HG02610 (cell line): ENCODE data around the gene CFAP46.
"Not testable (repeated sequence)": the region's sequence is repeated elsewhere in the genome, so short reads cannot be mapped to it uniquely, and the experiment has no call there.

Source experiments
- ATAC-seq: cut with Tn5 transposase; IDR thresholded peaks from one replicate; pipeline ENCODE4 v1.9.1; 2021; ENCODE audit warnings: mild to moderate bottlenecking, moderate library complexity; ENCODE audit not compliant: unreplicated experiment

The CFAP46 gene

DNA sequence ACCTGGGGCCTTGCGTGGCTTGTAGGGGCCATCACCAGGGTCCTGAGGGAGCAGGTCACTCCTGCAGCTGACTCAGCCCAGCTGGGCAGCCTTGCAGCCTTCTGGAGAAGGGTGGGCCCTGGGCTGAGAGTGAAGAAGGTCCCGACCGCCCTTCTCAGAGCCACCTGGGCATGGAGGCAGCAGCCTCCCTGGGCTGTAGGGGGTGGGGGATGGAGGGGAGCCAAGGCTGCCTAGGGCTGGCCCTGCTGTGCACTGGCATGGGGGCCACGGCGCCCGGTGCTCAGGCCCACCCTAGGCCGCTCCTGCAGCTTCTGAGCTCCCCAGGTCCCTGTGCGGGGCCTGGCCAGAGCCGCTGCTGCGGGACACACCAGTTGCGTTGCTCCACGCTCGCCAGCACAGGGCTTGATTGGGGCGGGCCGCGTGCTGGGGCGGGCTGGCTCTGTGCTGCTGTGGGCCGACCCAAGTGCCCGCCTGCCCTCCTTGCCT is 92.8 kb downstream of the CFAP46 start:
- no peak for ATAC-seq

DNA sequence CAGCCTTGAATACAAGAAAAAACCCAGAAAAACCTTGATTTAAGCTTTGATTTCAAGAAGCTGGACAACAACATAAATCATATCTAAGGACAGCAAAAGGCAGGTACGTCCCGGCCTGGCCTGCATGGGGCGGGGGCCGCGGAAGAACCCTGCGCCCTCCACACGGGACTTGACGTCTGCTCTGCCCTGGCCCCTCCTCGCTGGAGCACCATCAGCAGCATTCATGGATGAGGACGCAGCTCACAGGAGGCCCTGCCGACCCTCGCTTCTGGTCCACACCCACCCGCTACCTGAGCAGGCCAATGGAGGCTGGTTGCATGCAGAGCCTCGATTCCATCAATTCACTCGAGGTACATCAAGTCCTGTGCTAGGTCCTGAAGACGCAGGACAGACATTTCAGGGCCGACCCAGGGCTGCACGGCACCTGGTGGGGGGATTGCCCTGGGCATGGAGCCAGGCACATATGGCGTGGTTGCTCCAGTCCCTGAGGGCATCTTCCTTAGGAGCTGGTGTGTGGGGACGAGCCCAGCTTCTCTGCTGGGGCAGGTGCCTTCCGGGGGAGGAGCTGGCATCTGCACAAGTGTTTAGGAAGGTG is 93.3 kb downstream of the CFAP46 start:
- no peak for ATAC-seq

DNA sequence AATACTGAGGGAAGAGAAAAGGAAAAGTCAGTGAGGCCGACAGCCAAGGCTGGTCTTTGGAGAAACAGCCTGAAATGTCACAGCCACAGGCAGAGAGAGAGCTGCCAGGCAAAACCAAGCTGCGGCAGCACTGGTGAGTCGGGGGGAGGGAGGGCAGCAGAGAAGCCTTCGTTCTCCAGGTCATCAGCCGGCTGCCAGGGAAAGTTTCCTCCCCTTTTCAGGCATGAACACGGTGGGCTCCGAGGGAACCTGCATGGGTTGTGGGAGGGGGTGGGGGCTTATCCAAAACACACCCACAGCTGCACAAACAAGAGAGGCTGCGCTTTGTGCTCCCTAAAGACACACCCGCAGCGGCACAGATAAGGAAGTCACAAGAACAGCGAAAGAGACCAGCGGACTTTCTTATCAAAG is 94.1 kb downstream of the CFAP46 start:
- ATAC-seq: no peak

GRCh38 chr10:132847856-132848255 is 94.5 kb downstream of the CFAP46 start:
- ATAC-seq: no peak

GRCh38 chr10:132847416-132847777 is 95.0 kb downstream of the CFAP46 start:
- no peak for ATAC-seq

GRCh38 chr10:132846631-132847415 is 95.5 kb downstream of the CFAP46 start:
- no peak for ATAC-seq

DNA sequence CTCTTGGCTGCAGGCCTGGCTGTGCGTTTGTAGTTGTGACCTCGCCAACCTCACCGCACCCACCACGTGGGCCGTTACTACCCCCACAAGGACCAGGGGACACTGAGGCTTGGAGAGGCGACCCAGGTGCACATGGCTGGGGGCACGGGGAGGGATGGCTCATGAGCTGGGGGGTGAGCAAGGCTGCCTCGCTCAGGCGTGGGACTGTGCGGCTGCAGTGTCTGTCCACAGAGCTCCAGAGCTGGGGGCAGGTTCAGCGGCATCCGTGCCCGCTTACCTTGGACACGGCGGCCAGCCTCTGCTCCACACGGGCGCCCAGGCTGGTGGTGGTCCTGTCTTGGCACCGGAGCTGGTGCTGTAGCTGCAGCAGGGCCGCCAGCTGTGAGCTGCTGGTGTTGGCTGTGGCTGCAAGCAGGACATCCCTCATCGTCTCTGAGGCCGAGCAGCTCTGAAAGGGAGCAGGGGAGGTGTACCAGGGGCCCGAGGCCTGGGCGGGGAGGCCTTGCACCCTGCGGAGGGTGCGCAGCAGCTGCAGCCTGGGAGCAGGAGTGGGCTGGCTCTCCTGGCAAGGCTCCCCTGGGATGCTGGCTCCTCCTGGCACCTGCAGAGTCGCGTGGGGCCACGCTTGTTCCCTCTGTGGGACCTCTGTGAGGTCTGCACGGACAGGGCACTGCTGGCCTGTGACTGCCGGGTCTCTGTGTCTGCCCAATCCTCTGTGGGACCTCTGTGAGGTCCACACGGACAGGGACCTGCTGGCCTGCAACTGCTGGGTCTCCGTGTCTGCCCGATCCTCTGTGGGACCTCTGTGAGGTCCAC is 96.4 kb downstream of the CFAP46 start:
- ATAC-seq: no peak

DNA sequence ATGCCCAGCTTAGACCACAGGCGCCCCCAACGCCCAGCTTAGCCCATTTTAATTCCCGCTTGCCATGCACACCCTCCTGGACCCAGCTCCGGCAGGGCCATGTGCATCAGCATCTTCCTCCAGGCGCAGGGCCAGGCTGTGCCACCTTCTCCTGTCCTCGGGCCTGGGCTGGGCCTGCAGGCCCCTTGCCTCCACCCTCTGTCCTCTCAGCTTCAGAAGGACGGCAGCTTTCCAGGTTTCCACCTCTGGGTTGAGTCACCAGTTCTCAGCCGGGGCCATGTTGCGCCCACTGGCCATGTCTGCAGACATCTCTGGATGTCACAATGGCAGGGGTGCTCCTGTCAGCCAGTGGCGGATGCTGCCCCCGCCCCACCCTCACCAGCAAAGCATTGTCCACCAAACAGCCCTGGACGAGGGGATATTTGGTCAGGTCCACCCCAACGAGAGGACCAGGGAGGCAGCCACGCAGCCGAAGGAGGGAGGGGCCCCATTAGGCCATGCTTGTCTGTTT is 97.3 kb downstream of the CFAP46 start:
- ATAC-seq: no peak

GRCh38 chr10:132844069-132844809 is 98.1 kb downstream of the CFAP46 start:
- no peak for ATAC-seq

DNA sequence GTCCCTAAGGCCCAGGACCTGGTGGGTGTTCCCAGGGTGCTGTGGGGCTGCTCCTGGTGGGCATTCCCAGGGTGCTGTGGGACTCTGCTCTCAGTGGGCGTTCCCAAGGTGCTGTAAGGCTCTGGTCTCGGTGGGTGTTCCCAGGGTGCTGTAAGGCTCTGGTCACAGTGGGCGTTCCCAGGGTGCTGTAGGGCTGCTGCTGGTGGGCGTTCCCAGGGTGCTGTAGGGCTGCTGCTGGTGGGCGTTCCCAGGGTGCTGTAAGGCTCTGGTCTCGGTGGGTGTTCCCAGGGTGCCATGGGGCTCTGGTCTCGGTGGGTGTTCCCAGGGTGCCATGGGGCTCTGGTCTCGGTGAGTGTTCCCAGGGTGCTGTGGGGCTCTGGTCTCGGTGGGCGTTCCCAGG is 99.1 kb downstream of the CFAP46 start:
- ATAC-seq: not testable (repeated sequence)

- no peak for ATAC-seq
Observed at GRCh38 chr10:132842397-132842796, 100.0 kb downstream of the CFAP46 start.

GRCh38 chr10:132841615-132841975 is 100.8 kb downstream of the CFAP46 start:
- ATAC-seq: no peak

GRCh38 chr10:132840698-132841614 is 101.4 kb downstream of the CFAP46 start:
- ATAC-seq: no peak

DNA sequence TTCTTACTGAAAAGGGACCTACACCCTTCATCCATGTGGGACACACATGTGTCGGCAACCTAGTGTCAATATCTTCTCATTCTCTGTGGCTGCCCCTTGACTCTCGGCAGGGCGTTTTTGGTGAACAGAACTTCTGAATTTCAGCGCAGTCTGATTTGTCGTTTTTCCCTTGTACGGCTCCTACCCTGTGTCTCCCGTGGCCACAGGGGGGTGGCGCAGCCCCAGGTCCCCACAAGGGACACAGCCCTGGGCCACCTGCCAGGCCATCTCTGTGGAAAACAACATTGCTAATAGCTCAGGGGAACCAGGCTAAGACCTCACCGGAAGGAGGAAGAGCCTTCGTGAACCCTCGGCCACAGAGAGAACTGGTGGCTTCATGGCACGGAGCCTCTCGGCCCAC is 103.3 kb downstream of the CFAP46 start:
- no peak for ATAC-seq

DNA sequence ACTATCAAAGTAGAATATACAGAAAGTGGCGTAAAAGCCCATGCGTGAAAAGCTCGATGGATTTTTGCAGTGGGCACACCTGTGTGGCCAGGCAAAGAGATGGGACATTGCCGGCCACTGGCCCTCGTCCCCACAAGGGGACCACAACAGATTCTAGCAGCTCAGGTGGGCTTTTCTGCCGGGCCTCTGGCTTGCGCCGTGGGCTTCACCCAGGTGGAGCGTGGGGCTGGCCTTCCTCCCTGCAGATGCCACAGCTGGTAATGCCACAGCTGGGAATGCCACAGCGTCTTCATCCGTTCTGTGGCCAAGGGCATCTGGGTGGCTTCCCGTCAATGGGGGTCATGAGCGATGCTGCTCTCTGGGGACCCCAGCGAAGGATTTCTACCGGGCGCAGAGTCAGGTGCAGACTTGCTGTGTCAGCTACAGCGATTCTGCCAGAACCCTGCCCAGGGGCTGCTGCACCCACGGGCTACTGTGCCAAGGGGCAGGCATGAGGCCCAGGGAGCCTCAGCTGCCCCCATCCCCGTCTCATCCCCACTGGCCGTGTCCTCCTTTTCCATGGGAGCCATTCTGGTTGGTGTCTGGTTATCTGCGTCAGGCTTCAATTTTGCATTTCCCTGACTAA is 103.9 kb downstream of the CFAP46 start:
- no peak for ATAC-seq

GRCh38 chr10:132837905-132838304 is 104.5 kb downstream of the CFAP46 start:
- ATAC-seq: no peak

- no peak for ATAC-seq
Observed at GRCh38 chr10:132836832-132837540, 105.4 kb downstream of the CFAP46 start.

GRCh38 chr10:132836248-132836831 is 106.0 kb downstream of the CFAP46 start:
- no peak for ATAC-seq
